Parathyroid adenoma (tissue), 2 donors: ENCODE results near the gene DPM2.

Experiments
- H2AFZ ChIP-seq: fragments of 300-600 bp; sonication (generic); one replicate; pipeline ENCODE4 v1.7.0; 2017; ENCODE audit warnings: antibody characterized with exemption, mild to moderate bottlenecking
- H3K27ac ChIP-seq: fragments of 300-600 bp; sonication (generic); one replicate; pipeline ENCODE4 v1.7.0; 2017
- H3K27me3 ChIP-seq: fragments of 300-600 bp; sonication (generic); one replicate; pipeline ENCODE4 v1.7.0; 2017; ENCODE audit warnings: low read length; ENCODE audit not compliant: control insufficient read depth, insufficient read depth
- H3K36me3 ChIP-seq: fragments of 300-600 bp; sonication (generic); one replicate; pipeline ENCODE4 v1.7.0; 2017; ENCODE audit warnings: low read length; ENCODE audit not compliant: control insufficient read depth, insufficient read depth
- H3K4me1 ChIP-seq: fragments of 300-600 bp; sonication (generic); one replicate; pipeline ENCODE4 v1.7.0; 2017; ENCODE audit warnings: control low read depth
- H3K4me2 ChIP-seq: fragments of 300-600 bp; sonication (generic); one replicate; pipeline ENCODE4 v1.7.0; 2017; ENCODE audit warnings: low read length
- H3K4me3 ChIP-seq: fragments of 300-600 bp; sonication (generic); one replicate; pipeline ENCODE4 v1.7.0; 2017; ENCODE audit warnings: low read depth, low read length
- H3K79me2 ChIP-seq: fragments of 300-600 bp; sonication (generic); one replicate; pipeline ENCODE4 v1.7.0; 2017; ENCODE audit warnings: control low read depth
- H3K9ac ChIP-seq: fragments of 300-600 bp; sonication (generic); one replicate; pipeline ENCODE4 v1.7.0; 2017; ENCODE audit warnings: mild to moderate bottlenecking
- H3K9me3 ChIP-seq: fragments of 300-600 bp; sonication (generic); one replicate; pipeline ENCODE4 v1.7.0; 2017; ENCODE audit warnings: low read length; ENCODE audit not compliant: control insufficient read depth
- CTCF ChIP-seq: fragments of 300-600 bp; sonication (generic); IDR thresholded peaks from one replicate; pipeline ENCODE4 v1.7.0; 2017; ENCODE audit warnings: antibody characterized with exemption, mild to moderate bottlenecking
- donor health status: primary hyperparathyroidism.

DPM2 gene

GRCh38 chr9:127982912-127983311, 45.3 kb upstream of the DPM2 start:
- no peaks in the 10 kb centered on the region for H3K27me3 ChIP-seq
- no peak for TF ChIP-seq CTCF
- no peak overlapping the region for H3K27ac ChIP-seq
- H3K9me3 ChIP-seq, result no peaks in the 10 kb centered on the region
- no peak overlapping the region for H3K9ac ChIP-seq
- no peak overlapping the region for H3K4me3 ChIP-seq
- H2AFZ ChIP-seq, result no peak overlapping the region
- no peaks in the 10 kb centered on the region for H3K36me3 ChIP-seq
- no peak overlapping the region for H3K4me2 ChIP-seq
- H3K79me2 ChIP-seq, result peaks cover 6% of the 10 kb centered on the region
- peaks cover 8% of the 10 kb centered on the region for H3K4me1 ChIP-seq

- Histone ChIP-seq H3K27me3 (no peaks in the 10 kb centered on the region), H3K9me3 (no peaks in the 10 kb centered on the region), H3K9ac (peak overlapping the region; percentile 35), H3K4me2 (peak overlapping the region; percentile 99), H3K4me1 (peaks cover 8% of the 10 kb centered on the region), H3K27ac (peak overlapping the region; percentile 89), H2AFZ (peak overlapping the region; percentile 83), H3K4me3 (peak overlapping the region; percentile 80), H3K79me2 (peaks cover 6% of the 10 kb centered on the region), H3K36me3 (no peaks in the 10 kb centered on the region)
- no peak for TF ChIP-seq CTCF
Measured at GRCh38 chr9:127981559-127982121, 44.0 kb upstream of the DPM2 start.

GRCh38 chr9:127980706-127981558, 43.3 kb upstream of the DPM2 start, which contains the start of gene EEIG1:
TSS of gene EEIG1 (minus strand) at chr9:127980989. CDS start at chr9:127980137, 852 bp downstream.
- Histone ChIP-seq H3K79me2 (peaks cover 6% of the 10 kb centered on the region), H3K9me3 (no peaks in the 10 kb centered on the region), H3K36me3 (no peaks in the 10 kb centered on the region), H3K27ac (peak within 1 kb of the TSS; percentile 89), H2AFZ (peak within 1 kb of the TSS; percentile 83), H3K4me3 (peak within 1 kb of the TSS; percentile 80), H3K4me1 (peaks cover 8% of the 10 kb centered on the region), H3K4me2 (peak within 1 kb of the TSS; percentile 99), H3K27me3 (no peaks in the 10 kb centered on the region), H3K9ac (peak within 1 kb of the TSS; percentile 53)
- TF ChIP-seq CTCF, result no peak

- Histone ChIP-seq H3K36me3 (no peaks in the 10 kb centered on the region), H3K4me3 (peak overlapping the region; percentile 78), H3K4me2 (peak overlapping the region; percentile 99), H3K27me3 (no peaks in the 10 kb centered on the region), H3K4me1 (peaks cover 9% of the 10 kb centered on the region), H3K9ac (peak overlapping the region; percentile 53), H3K9me3 (no peaks in the 10 kb centered on the region), H2AFZ (peak overlapping the region; percentile 46), H3K27ac (peak overlapping the region; percentile 83), H3K79me2 (peaks cover 9% of the 10 kb centered on the region)
- TF ChIP-seq CTCF, result no peak
Measured at GRCh38 chr9:127980060-127980705, 42.5 kb upstream of the DPM2 start.
